Heart left ventricle (tissue), 13 donors: ENCODE measurements around the gene PDE7B.

ENCODE experiments used
- POLR2A ChIP-seq, 2 donors: fragments of 450-650 bp; IDR thresholded peaks; one replicate each; pipeline ENCODE4 v1.6.1; 2017; ENCODE audit warnings: antibody characterized with exemption in 2 of 2, mild to moderate bottlenecking in 2 of 2, moderate library complexity in 2 of 2
- TF ChIP-seq, protein P1 (sequence below), 12 donors: fragments of 200-600 bp; sonication (generic) in 4 of 12; IDR thresholded peaks; one replicate each; pipeline versions ENCODE4 v1.5.0 to v1.8.0; 2018 to 2022; ENCODE audit warnings: antibody characterized with exemption in 12 of 12, mild to moderate bottlenecking in 5 of 12
- donor health status: ischemic (EF 13 %, LVEDD 7.1; RV severe dilation, severe dysfunction).
- donor health status: DM: no; HTN: yes; CAD: no.
- donor health status: DM: no; HTN: no; CAD: no.
- donor health status: ischemic (EF 25% LVEDD 6.9; RV normal size, moderate dysfunction).
- donor health status: ischemic (EF 25% LVEDD 5.7; RV mildly dilated, moderate dysfunction).
- donor health status: ischemic (EF 35%, LVEDD 5.7; RV mildly dilated, moderate dysfunction).
- donor health status: nonischemic (EF 11% LVEDD 7.7; RV severe dilation, severe dysfunction).
- donor health status: DM: yes; HTN: yes; CAD: no.
- donor health status: PGD.
- donor health status: ischemic (EF 29% LVEDD 5.4; RV normal size, mild dysfunction).
- donor health status: nonischemic (EF 23%, LVEDD 6.1; RV moderate dilation, normal function).

DNA sequence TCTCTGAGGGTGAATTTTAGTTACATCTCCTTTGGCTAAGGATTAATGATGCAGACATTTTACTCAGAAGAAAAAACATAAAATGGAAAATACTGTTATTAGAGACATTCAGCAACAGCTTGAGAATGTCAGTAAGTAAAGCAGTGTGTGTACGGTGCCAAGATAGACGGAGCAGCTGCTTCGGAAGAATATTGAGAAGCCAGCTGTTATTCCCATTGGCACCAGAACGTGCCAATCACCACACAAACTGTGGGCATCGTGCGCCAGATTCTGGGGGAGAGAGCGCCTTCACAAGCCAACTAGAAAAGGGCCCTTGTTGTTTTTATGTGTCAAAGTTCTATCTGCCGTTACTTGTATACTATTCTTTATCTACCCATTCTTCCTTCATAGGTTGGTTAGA is 235.2 kb downstream of the PDE7B start:
- TF ChIP-seq, protein P1, sequence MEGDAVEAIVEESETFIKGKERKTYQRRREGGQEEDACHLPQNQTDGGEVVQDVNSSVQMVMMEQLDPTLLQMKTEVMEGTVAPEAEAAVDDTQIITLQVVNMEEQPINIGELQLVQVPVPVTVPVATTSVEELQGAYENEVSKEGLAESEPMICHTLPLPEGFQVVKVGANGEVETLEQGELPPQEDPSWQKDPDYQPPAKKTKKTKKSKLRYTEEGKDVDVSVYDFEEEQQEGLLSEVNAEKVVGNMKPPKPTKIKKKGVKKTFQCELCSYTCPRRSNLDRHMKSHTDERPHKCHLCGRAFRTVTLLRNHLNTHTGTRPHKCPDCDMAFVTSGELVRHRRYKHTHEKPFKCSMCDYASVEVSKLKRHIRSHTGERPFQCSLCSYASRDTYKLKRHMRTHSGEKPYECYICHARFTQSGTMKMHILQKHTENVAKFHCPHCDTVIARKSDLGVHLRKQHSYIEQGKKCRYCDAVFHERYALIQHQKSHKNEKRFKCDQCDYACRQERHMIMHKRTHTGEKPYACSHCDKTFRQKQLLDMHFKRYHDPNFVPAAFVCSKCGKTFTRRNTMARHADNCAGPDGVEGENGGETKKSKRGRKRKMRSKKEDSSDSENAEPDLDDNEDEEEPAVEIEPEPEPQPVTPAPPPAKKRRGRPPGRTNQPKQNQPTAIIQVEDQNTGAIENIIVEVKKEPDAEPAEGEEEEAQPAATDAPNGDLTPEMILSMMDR (IDR thresholded peaks at IDR 0.05) = no peak
- no peak for TF ChIP-seq POLR2A (IDR thresholded peaks at IDR 0.05)
